GM23248 (cell line): ENCODE results near the gene RAB37. TPM values are rescaled to one million over a fixed set of nuclear protein-coding genes. Genes with fewer than 3 reads are reported as not detected.

Source experiments
- DNase-seq: peaks from one replicate; pipeline ENCODE4 v3.0.0-alpha.2; 2015
- H2AFZ ChIP-seq: fragments of 200-600 bp; sonication (generic); 2 replicates; pipeline ENCODE4 v1.6.1; 2016; ENCODE audit warnings: antibody characterized with exemption
- H3F3A ChIP-seq: fragments of 200-600 bp; sonication (generic); 2 replicates; pipeline ENCODE4 v1.6.1; 2016; ENCODE audit warnings: mild to moderate bottlenecking, antibody characterized with exemption, mixed run types; ENCODE audit not compliant: insufficient read depth
- H3K27ac ChIP-seq: fragments of 200-600 bp; sonication (generic); 2 replicates; pipeline ENCODE4 v1.5.1; 2016; ENCODE audit warnings: mild to moderate bottlenecking
- H3K27me3 ChIP-seq: fragments of 200-600 bp; sonication (generic); replicated peaks from 2 replicates; pipeline ENCODE4 v1.6.1; 2016; ENCODE audit warnings: mild to moderate bottlenecking; ENCODE audit not compliant: insufficient read depth
- H3K36me3 ChIP-seq: fragments of 200-600 bp; sonication (generic); 2 replicates; pipeline ENCODE4 v1.6.1; 2016; ENCODE audit warnings: low read depth, mild to moderate bottlenecking
- H3K4me1 ChIP-seq: fragments of 200-600 bp; sonication (generic); 2 replicates; pipeline ENCODE4 v1.6.1; 2016; ENCODE audit warnings: mild to moderate bottlenecking; ENCODE audit not compliant: insufficient read depth
- H3K4me2 ChIP-seq: fragments of 200-600 bp; sonication (generic); one replicate; pipeline ENCODE4 v1.6.1; 2016; ENCODE audit warnings: mild to moderate bottlenecking; ENCODE audit not compliant: unreplicated experiment
- H3K4me3 ChIP-seq: fragments of 200-600 bp; sonication (generic); 2 replicates; pipeline ENCODE4 v1.5.1; 2016; ENCODE audit warnings: mild to moderate bottlenecking
- H3K79me2 ChIP-seq: fragments of 200-600 bp; sonication (generic); 2 replicates; pipeline ENCODE4 v1.6.1; 2016; ENCODE audit warnings: mild to moderate bottlenecking; ENCODE audit not compliant: insufficient read depth
- H3K9ac ChIP-seq: fragments of 200-600 bp; sonication (generic); 2 replicates; pipeline ENCODE4 v1.6.1; 2016; ENCODE audit warnings: mild to moderate bottlenecking
- H3K9me2 ChIP-seq: fragments of 200-600 bp; sonication (generic); 2 replicates; pipeline ENCODE4 v1.6.1; 2016; ENCODE audit warnings: mixed run types, mild to moderate bottlenecking, moderate library complexity; ENCODE audit not compliant: insufficient read depth
- H3K9me3 ChIP-seq: fragments of 200-600 bp; sonication (generic); one replicate; pipeline ENCODE4 v1.6.1; 2017; ENCODE audit warnings: low read depth
- H4K20me1 ChIP-seq: fragments of 200-600 bp; sonication (generic); 2 replicates; pipeline ENCODE4 v1.6.0; 2016; ENCODE audit not compliant: insufficient read depth
- EZH2 ChIP-seq: fragments of 200-600 bp; sonication (generic); IDR thresholded peaks from 2 replicates; pipeline ENCODE4 v1.6.1; 2018; ENCODE audit warnings: antibody characterized with exemption, mild to moderate bottlenecking; ENCODE audit not compliant: insufficient read depth, poor library complexity, severe bottlenecking
- EZH2phosphoT487 ChIP-seq: fragments of 200-600 bp; sonication (generic); IDR thresholded peaks from 2 replicates; pipeline ENCODE4 v1.6.1; 2018; ENCODE audit warnings: antibody characterized with exemption, moderate library complexity, mild to moderate bottlenecking, low read depth; ENCODE audit not compliant: insufficient read depth
- WGBS, 2 experiments: methylation state at CpG; one replicate each; pipeline ENCODE4 v1.1.6; 2015 to 2017; ENCODE audit warnings: low lambda C conversion rate in 2 of 2, low coverage in 1 of 2; ENCODE audit errors: missing lambda C conversion rate in 2 of 2; 5-methylcytosine and 5-hydroxymethylcytosine counted together
- in situ Hi-C: fragments of 300-500 bp; cut with MboI; formaldehyde crosslinking; loops from 2 replicates; pipeline ENCODE4 v1.15.0; 2020
- polyA plus RNA-seq: library from polyadenylated mRNA; unstranded; fragments of >200 nt; fragmentation: Nextera tagmentation; extraction: Ambion mirVana; gene quantifications from 2 replicates; pipeline ENCODE4 v1.2.1, GENCODE V29; 2016
- total RNA-seq: library from RNA; depleted of rRNA; stranded (reverse); fragments of >200 nt; shearing (Covaris generic); gene quantifications from 2 replicates; pipeline ENCODE4 v1.2.3, GENCODE V29; 2014

RAB37 gene
- total and polyA plus RNA-seq, 2 experiments from 2014 or later = 0.11 TPM; not detected in 1

DNA sequence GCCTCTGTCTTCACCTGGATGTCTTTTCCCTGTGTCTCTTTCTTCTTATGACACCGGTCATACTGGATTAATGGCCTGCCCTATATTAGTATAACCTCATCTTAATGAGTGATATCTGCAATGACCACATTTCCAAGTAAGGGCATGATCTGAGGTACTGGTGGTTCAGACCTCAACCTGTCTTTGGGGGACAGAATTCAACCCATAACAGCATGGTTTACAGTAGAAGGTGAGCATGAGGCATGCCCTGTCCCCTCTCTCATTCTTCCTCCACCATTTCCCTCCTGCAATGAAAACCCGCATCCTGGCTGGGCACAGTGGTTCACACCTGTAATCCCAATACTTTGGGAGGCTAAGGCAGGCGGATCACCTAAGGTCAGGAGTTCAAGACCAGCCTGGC is 2.8 kb upstream of the RAB37 start:
- H3F3A ChIP-seq = no peaks in the 10 kb centered on the region
- no peak overlapping the region for H2AFZ ChIP-seq
- H3K79me2 ChIP-seq = no peaks in the 10 kb centered on the region
- no peak overlapping the region for H3K4me2 ChIP-seq
- H3K4me1 ChIP-seq = no peaks in the 10 kb centered on the region
- DNase-seq = no peak
- in situ Hi-C loops = no loop called here
- peaks cover 46% of the 10 kb centered on the region for H3K27me3 ChIP-seq
- 71 to 77% methylated on average over 3 of the region's 3 CpGs for WGBS, 2 experiments
- H3K36me3 ChIP-seq = no peaks in the 10 kb centered on the region
- no peak for TF ChIP-seq EZH2
- H3K4me3 ChIP-seq = no peak overlapping the region
- H3K9ac ChIP-seq = no peak overlapping the region
- no peak overlapping the region for H3K27ac ChIP-seq
- H3K9me2 ChIP-seq = no peaks in the 10 kb centered on the region
- no peaks in the 10 kb centered on the region for H4K20me1 ChIP-seq
- no peaks in the 10 kb centered on the region for H3K9me3 ChIP-seq

DNA sequence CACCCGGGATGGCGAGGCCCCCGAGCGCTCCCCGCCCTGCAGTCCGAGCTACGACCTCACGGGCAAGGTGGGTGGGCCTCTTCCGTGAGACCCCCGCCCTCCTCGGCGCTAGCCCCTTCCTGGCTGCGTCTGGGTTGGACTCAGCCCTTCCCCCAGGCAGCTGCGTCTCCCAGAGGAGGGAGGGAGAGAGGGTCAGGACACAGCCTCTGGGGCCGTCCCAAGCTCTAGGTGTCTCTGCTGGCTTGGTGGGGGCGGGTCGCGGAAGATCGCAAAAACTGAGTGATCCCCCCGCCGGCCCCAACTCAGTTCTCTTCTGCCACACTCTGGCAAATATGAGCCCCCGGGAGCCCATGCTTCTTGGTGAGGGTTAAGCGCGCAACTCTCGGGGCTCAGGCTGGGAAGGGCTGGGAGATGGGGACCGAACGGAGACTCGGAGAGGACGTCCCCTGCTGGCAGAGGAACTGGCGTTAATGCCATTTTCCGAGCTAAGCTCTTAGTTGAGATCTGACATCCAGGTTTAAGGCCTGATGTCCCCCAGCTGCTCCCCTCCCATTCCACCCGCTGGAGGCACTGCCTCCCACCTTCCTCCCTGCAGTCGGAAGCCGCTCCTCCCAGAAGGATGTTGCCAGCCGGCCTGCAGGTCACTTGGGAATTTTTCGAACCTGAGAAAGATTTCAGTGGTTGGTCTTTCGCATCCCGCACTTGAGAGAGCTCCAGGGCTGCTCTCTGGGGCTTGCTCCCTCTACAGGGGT is 419 bp downstream of the RAB37 start:
- H3K36me3 ChIP-seq = no peaks in the 10 kb centered on the region
- no peak overlapping the region for H3K27ac ChIP-seq
- no peaks in the 10 kb centered on the region for H3K9me3 ChIP-seq
- H4K20me1 ChIP-seq = no peaks in the 10 kb centered on the region
- peak; percentile 47 for DNase-seq
- no peaks in the 10 kb centered on the region for H3F3A ChIP-seq
- no peaks in the 10 kb centered on the region for H3K4me1 ChIP-seq
- TF ChIP-seq EZH2 (peak; percentile 53), EZH2phosphoT487 (0 out of 2 replicates have a peak, but pooled peaks have one; percentile 39)
- WGBS, 2 experiments = 3% methylated on average over 31 to 38 of the region's 38 CpGs
- H3K9ac ChIP-seq = no peak overlapping the region
- in situ Hi-C loops = no loop called here
- H3K4me3 ChIP-seq = no peak overlapping the region
- peaks cover 54% of the 10 kb centered on the region for H3K27me3 ChIP-seq
- no peak overlapping the region for H3K4me2 ChIP-seq
- no peaks in the 10 kb centered on the region for H3K9me2 ChIP-seq
- peak overlapping the region; percentile 23; the same call in 1 of the 2 replicates for H2AFZ ChIP-seq
- H3K79me2 ChIP-seq = no peaks in the 10 kb centered on the region

DNA sequence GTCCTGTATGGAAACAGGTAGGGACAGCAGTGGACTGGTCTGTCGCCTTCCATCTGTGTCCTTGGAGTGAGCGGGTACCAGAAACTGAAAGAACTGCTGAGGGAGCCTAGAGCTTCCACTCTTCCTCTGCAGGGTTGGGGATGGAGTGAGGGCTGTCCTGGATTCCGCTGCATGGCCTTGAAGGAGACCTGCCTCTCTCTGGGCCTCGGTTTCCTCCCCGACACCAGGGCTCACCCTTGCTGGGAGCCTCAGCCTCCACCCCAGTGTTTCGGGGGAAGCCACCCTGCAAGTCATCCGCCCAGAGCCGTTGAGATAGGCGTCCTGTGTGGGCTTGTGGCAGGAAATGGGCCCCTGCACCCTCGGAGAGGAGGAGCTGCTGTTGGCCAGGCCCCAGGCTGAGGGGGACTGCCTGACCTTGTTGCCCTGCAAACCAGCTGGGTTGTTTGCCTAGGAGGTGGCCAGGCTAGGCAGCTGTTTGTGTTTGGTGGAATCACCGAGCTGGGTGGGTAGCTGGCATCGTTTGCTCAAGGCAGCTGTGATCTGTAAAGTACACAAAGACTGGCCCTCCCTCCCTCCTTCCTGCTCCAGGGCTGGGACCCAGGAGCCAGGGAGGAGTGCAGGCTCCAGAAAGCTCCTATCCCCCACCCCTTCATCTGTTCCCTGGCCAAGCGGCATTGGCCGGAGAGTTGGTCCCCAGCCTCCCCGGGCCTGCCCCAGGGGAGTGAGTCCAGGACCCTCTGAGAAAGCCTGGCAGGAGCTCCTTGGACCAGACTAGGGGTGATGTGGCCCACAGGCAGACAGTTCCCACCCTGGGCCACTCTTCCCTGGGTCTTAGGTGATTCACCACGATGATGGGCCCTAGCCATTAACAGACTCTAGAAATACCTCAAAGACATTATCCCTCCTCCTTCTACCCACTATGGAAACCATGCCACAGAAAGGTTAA is 1.3 kb downstream of the RAB37 start:
- Histone ChIP-seq H3K9ac (no peak overlapping the region), H3F3A (no peaks in the 10 kb centered on the region), H3K4me3 (no peak overlapping the region), H3K79me2 (no peaks in the 10 kb centered on the region), H3K27ac (no peak overlapping the region), H3K27me3 (peaks cover 54% of the 10 kb centered on the region), H3K9me3 (no peaks in the 10 kb centered on the region), H3K36me3 (no peaks in the 10 kb centered on the region), H2AFZ (peak overlapping the region; percentile 23; the same call in 1 of the 2 replicates), H4K20me1 (no peaks in the 10 kb centered on the region), H3K4me1 (no peaks in the 10 kb centered on the region), H3K9me2 (no peaks in the 10 kb centered on the region), H3K4me2 (no peak overlapping the region)
- TF ChIP-seq EZH2phosphoT487 = no peak
- TF ChIP-seq EZH2 = no peak
- in situ Hi-C loops = no loop called here
- WGBS, 2 experiments = 31 to 34% methylated on average over 13 to 16 of the region's 16 CpGs
- DNase-seq = no peak

DNA sequence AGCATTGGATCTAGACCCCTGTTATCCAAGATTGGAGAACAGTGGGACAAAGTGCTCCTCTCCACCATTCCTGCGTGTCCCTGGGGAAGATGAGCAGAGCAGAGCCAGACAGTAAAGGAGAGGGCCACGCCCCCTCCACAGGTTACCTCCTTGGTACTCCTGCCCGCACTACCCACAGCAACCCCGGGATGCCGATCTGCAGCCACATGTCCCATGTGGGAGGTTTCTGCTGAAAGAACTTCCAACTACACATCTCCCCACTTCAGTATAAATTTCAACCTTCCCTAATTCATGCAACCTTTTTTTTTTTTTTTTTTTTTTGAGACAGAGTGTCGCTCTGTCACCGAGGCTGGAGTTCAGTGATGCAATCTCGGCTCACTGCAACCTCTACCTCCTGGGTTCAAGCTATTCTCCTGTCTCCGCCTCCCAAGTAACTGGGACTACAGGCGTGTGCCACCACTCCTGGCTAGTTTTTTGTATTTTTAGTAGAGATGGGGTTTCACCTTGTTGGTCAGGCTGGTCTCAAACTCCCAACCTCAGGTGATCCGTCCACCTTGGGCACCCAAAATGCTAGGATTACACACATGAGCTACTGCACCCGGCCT is 2.3 kb downstream of the RAB37 start:
- H2AFZ ChIP-seq = no peak overlapping the region
- H3K4me2 ChIP-seq = no peak overlapping the region
- no peak for TF ChIP-seq EZH2phosphoT487
- no peak for TF ChIP-seq EZH2
- no peak overlapping the region for H3K9ac ChIP-seq
- H3K9me2 ChIP-seq = no peaks in the 10 kb centered on the region
- no peaks in the 10 kb centered on the region for H3K9me3 ChIP-seq
- H4K20me1 ChIP-seq = no peaks in the 10 kb centered on the region
- H3K27me3 ChIP-seq = peaks cover 44% of the 10 kb centered on the region
- WGBS, 2 experiments = 80 to 84% methylated on average over 12 of the region's 12 CpGs
- in situ Hi-C loops = no loop called here
- H3K27ac ChIP-seq = no peak overlapping the region
- H3K79me2 ChIP-seq = no peaks in the 10 kb centered on the region
- H3K36me3 ChIP-seq = no peaks in the 10 kb centered on the region
- no peaks in the 10 kb centered on the region for H3K4me1 ChIP-seq
- H3F3A ChIP-seq = no peaks in the 10 kb centered on the region
- no peak for DNase-seq
- no peak overlapping the region for H3K4me3 ChIP-seq
